Skeletal muscle tissue (tissue), 4 donors: ENCODE results near the gene ODC1. TPM values are rescaled to one million over a fixed set of nuclear protein-coding genes. Genes with fewer than 3 reads are reported as not detected.

ENCODE experiments used
- H3K27ac ChIP-seq: one replicate; pipeline ENCODE4 v1.7.0; 2013; ENCODE audit warnings: mild to moderate bottlenecking, low read depth, low read length, inconsistent platforms
- H3K27me3 ChIP-seq, 3 donors: one replicate each; pipeline ENCODE4 v1.7.0; 2013; ENCODE audit warnings: low read length in 3 of 3; ENCODE audit not compliant: control insufficient read depth in 3 of 3, insufficient read depth in 3 of 3
- H3K36me3 ChIP-seq, 3 donors: one replicate each; pipeline ENCODE4 v1.7.0; 2013; ENCODE audit warnings: low read length in 3 of 3; ENCODE audit not compliant: control insufficient read depth in 3 of 3, insufficient read depth in 3 of 3
- H3K4me1 ChIP-seq, 3 donors: one replicate each; pipeline ENCODE4 v1.7.0; 2013; ENCODE audit warnings: low read length in 3 of 3, mild to moderate bottlenecking in 3 of 3; ENCODE audit not compliant: control insufficient read depth in 3 of 3, insufficient read depth in 3 of 3
- H3K4me3 ChIP-seq, 3 donors: one replicate each; pipeline ENCODE4 v1.7.0; 2013; ENCODE audit warnings: low read length in 3 of 3
- H3K9ac ChIP-seq, 3 donors: one replicate each; pipeline ENCODE4 v1.7.0; 2013; ENCODE audit warnings: low read length in 3 of 3, mild to moderate bottlenecking in 3 of 3, moderate library complexity in 2 of 3, low read depth in 1 of 3
- H3K9me3 ChIP-seq, 3 donors: one replicate each; pipeline ENCODE4 v1.7.0; 2013; ENCODE audit warnings: low read length in 3 of 3; ENCODE audit not compliant: control insufficient read depth in 3 of 3
- total RNA-seq: library from RNA; depleted of rRNA; stranded (reverse); fragments of >200 nt; gene quantifications from one replicate; pipeline ENCODE4 v1.2.3, GENCODE V29; 2014
- donor health status: Osteomylitis.

ODC1 gene
- total RNA-seq, 1 donor from 2014 or later, result 99.7 TPM

- Histone ChIP-seq H3K9me3 (no peaks in the 10 kb centered on the region), H3K9ac (no peak overlapping the region), H3K27me3 (no peaks in the 10 kb centered on the region), H3K4me3 (no peak overlapping the region), H3K4me1 (peaks cover 35 to 46% (median 36%) of the 10 kb centered on the region in 3 donors), H3K27ac (no peak overlapping the region), H3K36me3 (no peaks in the 10 kb centered on the region)
Observed at GRCh38 chr2:10410823-10411437, 37.2 kb downstream of the ODC1 start.

GRCh38 chr2:10410001-10410822 is 37.9 kb downstream of the ODC1 start:
- Histone ChIP-seq H3K27me3 (no peaks in the 10 kb centered on the region), H3K36me3 (no peaks in the 10 kb centered on the region), H3K27ac (peak overlapping the region; percentile 23), H3K9ac (no peak overlapping the region), H3K9me3 (no peaks in the 10 kb centered on the region), H3K4me3 (no peak overlapping the region), H3K4me1 (peaks cover 42 to 53% (median 43%) of the 10 kb centered on the region in 3 donors)

DNA sequence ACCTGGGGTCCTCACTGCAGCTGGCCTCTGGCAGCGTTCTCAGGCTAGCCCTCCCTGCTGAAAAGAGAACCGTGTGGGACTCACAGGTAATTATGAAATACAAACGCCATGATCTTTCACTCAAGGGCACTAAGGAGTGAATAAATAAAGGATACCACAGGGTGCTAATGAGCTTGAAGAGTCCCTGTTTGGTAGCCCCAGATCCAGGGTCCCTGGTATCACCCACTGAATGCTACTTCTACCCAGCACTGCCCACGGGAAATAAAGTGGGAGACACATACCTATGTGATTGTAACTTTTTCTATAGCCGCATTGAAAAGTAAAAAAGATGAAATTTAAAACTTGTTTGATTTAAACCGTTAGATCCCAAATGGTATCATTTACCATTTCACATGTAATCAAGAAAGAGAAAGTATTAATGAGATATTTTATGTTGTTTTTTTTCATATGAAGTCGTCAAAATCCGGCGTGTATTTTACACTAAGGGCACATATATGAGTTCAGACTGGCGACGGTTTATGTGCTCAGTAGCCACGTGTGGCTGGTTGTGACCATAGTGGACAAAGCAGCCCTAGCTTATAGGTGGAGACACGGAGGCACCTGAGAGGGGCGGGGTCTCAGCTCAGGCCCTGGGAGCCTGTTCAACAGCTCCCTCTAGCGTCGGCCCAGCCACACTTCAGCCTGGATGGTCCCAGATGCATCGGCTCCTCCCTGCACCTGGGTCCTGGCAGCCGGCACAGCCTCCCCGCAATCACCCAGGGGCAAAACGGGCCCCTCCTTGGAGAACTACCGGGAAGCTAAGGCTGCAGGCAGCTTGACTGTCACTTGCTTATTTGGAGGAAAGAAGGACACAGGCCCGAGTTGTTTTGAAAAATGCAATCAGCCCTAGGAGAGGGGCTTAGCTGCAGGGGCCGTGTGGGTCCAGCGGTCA is 39.2 kb downstream of the ODC1 start:
- Histone ChIP-seq H3K36me3 (no peaks in the 10 kb centered on the region), H3K27ac (no peak overlapping the region), H3K27me3 (no peaks in the 10 kb centered on the region), H3K4me1 (peaks cover 47 to 61% (median 52%) of the 10 kb centered on the region in 3 donors), H3K9ac (no peak overlapping the region), H3K9me3 (no peaks in the 10 kb centered on the region), H3K4me3 (peak overlapping the region in 1 of 3 donors; percentile 41)

GRCh38 chr2:10407841-10408648 is 40.1 kb downstream of the ODC1 start:
- H3K4me3 ChIP-seq, result no peak overlapping the region
- no peak overlapping the region for H3K27ac ChIP-seq
- H3K9me3 ChIP-seq, result no peaks in the 10 kb centered on the region
- no peaks in the 10 kb centered on the region for H3K27me3 ChIP-seq
- no peak overlapping the region for H3K9ac ChIP-seq
- H3K36me3 ChIP-seq, result no peaks in the 10 kb centered on the region
- peaks cover 46 to 60% (median 51%) of the 10 kb centered on the region in 3 donors for H3K4me1 ChIP-seq

DNA sequence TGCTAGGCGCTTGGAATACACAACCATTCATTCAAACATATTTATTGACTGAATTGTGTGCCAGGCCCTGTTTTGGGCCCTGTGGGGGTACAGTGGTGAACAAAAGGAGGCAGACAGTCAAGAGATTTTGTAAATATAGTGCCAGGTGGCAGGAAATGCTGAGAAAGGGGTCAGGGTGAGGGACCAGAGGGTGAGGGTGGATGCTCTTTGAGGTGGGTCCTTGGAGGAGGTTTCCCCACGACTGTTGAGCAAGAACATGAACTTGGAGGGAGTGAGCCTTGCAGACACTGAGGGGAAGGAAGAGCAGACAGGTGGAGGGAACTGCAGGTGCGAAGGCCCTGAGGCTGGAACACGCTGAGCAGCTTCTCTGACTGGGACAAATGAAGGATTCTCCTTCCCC is 40.7 kb downstream of the ODC1 start:
- Histone ChIP-seq H3K27ac (no peak overlapping the region), H3K4me1 (peaks cover 46 to 60% (median 51%) of the 10 kb centered on the region in 3 donors), H3K27me3 (no peaks in the 10 kb centered on the region), H3K9me3 (no peaks in the 10 kb centered on the region), H3K36me3 (no peaks in the 10 kb centered on the region), H3K4me3 (no peak overlapping the region), H3K9ac (no peak overlapping the region)

DNA sequence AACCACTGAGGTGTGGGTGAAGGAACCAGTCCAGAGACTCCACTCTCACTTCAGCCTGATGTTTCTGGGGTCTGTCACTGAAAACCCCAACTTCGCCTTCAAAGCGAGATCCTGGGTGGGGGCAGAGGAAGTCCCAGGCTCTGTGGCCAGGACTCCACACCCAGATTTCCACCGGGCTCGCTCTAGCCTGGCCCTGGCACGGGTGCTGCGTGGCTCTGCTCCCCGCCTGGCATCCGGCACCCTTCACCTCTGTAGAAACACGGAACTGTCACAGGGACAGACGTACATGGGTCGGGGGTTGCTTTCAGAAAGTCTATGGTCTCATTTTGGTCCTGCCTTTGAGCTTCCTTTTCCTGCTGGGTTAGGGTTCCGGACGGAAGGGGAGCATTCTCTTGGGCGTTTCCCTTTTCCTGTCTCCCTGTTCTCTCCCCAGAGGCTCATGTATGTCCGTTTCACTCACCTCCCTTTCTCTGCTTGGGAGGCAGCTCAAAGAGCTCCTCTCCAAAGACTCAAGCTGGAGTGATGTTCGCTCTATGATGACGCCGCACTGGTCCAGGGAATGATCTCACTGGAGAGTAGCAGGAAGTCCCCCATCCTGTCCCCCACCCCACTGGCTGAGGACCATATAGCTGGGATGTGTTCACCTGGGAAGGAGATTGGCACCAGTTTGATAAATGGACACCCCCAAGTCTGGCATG is 41.5 kb downstream of the ODC1 start:
- Histone ChIP-seq H3K9ac (peak overlapping the region in 2 of 3 donors; percentile 23 to 74), H3K4me1 (peaks cover 48 to 60% (median 55%) of the 10 kb centered on the region in 3 donors), H3K9me3 (no peaks in the 10 kb centered on the region), H3K36me3 (no peaks in the 10 kb centered on the region), H3K27ac (peak overlapping the region; percentile 74), H3K27me3 (no peaks in the 10 kb centered on the region), H3K4me3 (peak overlapping the region in 2 of 3 donors; percentile 16 to 66)

- peak overlapping the region in 2 of 3 donors; percentile 23 to 74 for H3K9ac ChIP-seq
- peak overlapping the region in 2 of 3 donors; percentile 16 to 66 for H3K4me3 ChIP-seq
- H3K27me3 ChIP-seq, result no peaks in the 10 kb centered on the region
- peaks cover 54 to 60% (median 59%) of the 10 kb centered on the region in 3 donors for H3K4me1 ChIP-seq
- no peaks in the 10 kb centered on the region for H3K9me3 ChIP-seq
- no peaks in the 10 kb centered on the region for H3K36me3 ChIP-seq
- H3K27ac ChIP-seq, result peak overlapping the region; percentile 74
Observed at GRCh38 chr2:10406016-10406415, 42.1 kb downstream of the ODC1 start.

- Histone ChIP-seq H3K9ac (peak overlapping the region in 2 of 3 donors; percentile 32 to 74), H3K9me3 (no peaks in the 10 kb centered on the region), H3K4me3 (peak overlapping the region; percentile 31 to 66 (median 45)), H3K36me3 (no peaks in the 10 kb centered on the region), H3K27me3 (no peaks in the 10 kb centered on the region), H3K4me1 (peaks cover 58 to 66% (median 61%) of the 10 kb centered on the region in 3 donors), H3K27ac (peak overlapping the region; percentile 74)
Observed at GRCh38 chr2:10405448-10405847, 42.7 kb downstream of the ODC1 start.
